ENCODE data around the gene ACOXL. TPM values are rescaled to one million over a fixed set of nuclear protein-coding genes. Genes with fewer than 3 reads are reported as not detected.

The ACOXL gene
- total RNA-seq, 2 donors from 2014 or later, result 11.7 to 12.3 TPM

DNA sequence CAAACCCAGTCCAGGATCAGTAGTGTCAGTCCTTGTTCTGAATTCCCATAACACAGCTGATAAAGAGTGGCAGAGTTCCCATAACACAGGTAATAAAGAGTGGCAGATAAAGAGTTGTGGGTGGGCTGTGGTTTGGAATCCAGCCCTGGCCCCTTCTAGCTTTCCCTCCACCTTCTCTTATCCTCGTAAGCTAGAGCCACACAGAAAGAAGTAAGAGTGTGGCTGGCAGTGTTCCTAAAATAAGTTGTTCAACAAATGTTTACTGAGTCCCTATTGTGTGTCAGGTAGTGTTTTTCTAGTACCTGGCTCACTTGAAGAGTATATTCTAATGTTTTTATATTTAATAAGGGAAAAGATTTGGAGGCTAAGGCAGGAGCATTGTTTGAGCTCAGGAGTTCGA lies 323.4 kb downstream of the ACOXL start:
- Histone ChIP-seq H3K9me3 (ENCODE audit: control insufficient read depth, low read length) (no peaks in the 10 kb centered on the region), H3K27ac (ENCODE audit: low read depth, low read length) (no peak overlapping the region), H3K36me3 (ENCODE audit: control insufficient read depth, insufficient read depth, low read length) (no peaks in the 10 kb centered on the region), H3K4me3 (ENCODE audit: low read length) (no peak overlapping the region), H3K9ac (ENCODE audit: extremely low read depth, low read length, poor library complexity, severe bottlenecking) (no peak overlapping the region), H3K27me3 (ENCODE audit: control insufficient read depth, insufficient read depth, low read length, poor library complexity, severe bottlenecking) (no peaks in the 10 kb centered on the region), H3K4me1 (ENCODE audit: control insufficient read depth, insufficient read depth, low read length) (no peaks in the 10 kb centered on the region)
- TF ChIP-seq, protein P1, sequence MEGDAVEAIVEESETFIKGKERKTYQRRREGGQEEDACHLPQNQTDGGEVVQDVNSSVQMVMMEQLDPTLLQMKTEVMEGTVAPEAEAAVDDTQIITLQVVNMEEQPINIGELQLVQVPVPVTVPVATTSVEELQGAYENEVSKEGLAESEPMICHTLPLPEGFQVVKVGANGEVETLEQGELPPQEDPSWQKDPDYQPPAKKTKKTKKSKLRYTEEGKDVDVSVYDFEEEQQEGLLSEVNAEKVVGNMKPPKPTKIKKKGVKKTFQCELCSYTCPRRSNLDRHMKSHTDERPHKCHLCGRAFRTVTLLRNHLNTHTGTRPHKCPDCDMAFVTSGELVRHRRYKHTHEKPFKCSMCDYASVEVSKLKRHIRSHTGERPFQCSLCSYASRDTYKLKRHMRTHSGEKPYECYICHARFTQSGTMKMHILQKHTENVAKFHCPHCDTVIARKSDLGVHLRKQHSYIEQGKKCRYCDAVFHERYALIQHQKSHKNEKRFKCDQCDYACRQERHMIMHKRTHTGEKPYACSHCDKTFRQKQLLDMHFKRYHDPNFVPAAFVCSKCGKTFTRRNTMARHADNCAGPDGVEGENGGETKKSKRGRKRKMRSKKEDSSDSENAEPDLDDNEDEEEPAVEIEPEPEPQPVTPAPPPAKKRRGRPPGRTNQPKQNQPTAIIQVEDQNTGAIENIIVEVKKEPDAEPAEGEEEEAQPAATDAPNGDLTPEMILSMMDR (conservative IDR thresholded peaks at IDR 0.05), result no peak
- Mint-ChIP-seq H3K27me3 (ENCODE audit: insufficient read depth) (no peaks in the 10 kb centered on the region), H3K9me3 (no peaks in the 10 kb centered on the region), H3K36me3 (ENCODE audit: low read depth) (peaks cover 1% of the 10 kb centered on the region), H3K4me1 (no peaks in the 10 kb centered on the region), H3K27ac (no peak overlapping the region), H3K4me3 (no peak overlapping the region)
- DNase-seq, result no peak
- WGBS, 2 experiments (ENCODE audit: insufficient coverage in 1 of 2, insufficient read length in 1 of 2), result 96 to 100% methylated on average over 1 to 2 of the region's 2 CpGs

DNA sequence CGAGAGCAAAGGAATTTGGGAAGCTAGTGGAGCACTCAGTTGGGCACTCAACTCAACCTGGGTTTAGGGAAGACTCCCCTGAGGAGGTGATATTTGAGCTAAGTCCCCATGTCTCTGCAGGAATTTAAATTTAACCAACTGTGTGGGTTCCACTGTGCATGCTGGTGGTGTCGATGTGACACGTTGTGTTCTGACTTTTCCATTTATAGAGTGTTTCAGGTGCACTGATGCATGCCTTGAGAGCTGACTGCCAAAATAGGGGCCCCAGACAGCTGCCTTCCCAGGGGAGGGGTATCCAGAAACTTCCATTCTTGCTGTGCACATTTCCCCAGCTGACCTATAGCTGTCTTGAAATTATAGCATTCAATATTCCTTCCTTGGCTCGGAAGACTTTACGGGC lies 324.7 kb downstream of the ACOXL start:
- no peaks in the 10 kb centered on the region for H3K4me1 Mint-ChIP-seq
- 95 to 98% methylated on average over 5 of the region's 5 CpGs for WGBS, 2 experiments (ENCODE audit: insufficient coverage in 1 of 2, insufficient read length in 1 of 2)
- H3K27me3 ChIP-seq (ENCODE audit: control insufficient read depth, insufficient read depth, low read length, poor library complexity, severe bottlenecking), result no peaks in the 10 kb centered on the region
- H3K27ac Mint-ChIP-seq, result no peak overlapping the region
- H3K27ac ChIP-seq (ENCODE audit: low read depth, low read length), result no peak overlapping the region
- no peak overlapping the region for H3K4me3 ChIP-seq (ENCODE audit: low read length)
- TF ChIP-seq, protein P1 (conservative IDR thresholded peaks at IDR 0.05), result no peak
- DNase-seq, result no peak
- no peaks in the 10 kb centered on the region for H3K9me3 Mint-ChIP-seq
- no peaks in the 10 kb centered on the region for H3K36me3 ChIP-seq (ENCODE audit: control insufficient read depth, insufficient read depth, low read length)
- H3K4me1 ChIP-seq (ENCODE audit: control insufficient read depth, insufficient read depth, low read length), result no peaks in the 10 kb centered on the region
- H3K36me3 Mint-ChIP-seq (ENCODE audit: low read depth), result peaks cover 1% of the 10 kb centered on the region
- H3K27me3 Mint-ChIP-seq (ENCODE audit: insufficient read depth), result no peaks in the 10 kb centered on the region
- H3K9ac ChIP-seq (ENCODE audit: extremely low read depth, low read length, poor library complexity, severe bottlenecking), result no peak overlapping the region
- no peaks in the 10 kb centered on the region for H3K9me3 ChIP-seq (ENCODE audit: control insufficient read depth, low read length)
- H3K4me3 Mint-ChIP-seq, result no peak overlapping the region

GRCh38 chr2:111057721-111058120 lies 325.3 kb downstream of the ACOXL start:
- Mint-ChIP-seq H3K4me1 (no peaks in the 10 kb centered on the region), H3K27me3 (ENCODE audit: insufficient read depth) (no peaks in the 10 kb centered on the region), H3K4me3 (no peak overlapping the region), H3K27ac (no peak overlapping the region), H3K9me3 (no peaks in the 10 kb centered on the region), H3K36me3 (ENCODE audit: low read depth) (peaks cover 1% of the 10 kb centered on the region)
- Histone ChIP-seq H3K4me1 (ENCODE audit: control insufficient read depth, insufficient read depth, low read length) (no peaks in the 10 kb centered on the region), H3K27me3 (ENCODE audit: control insufficient read depth, insufficient read depth, low read length, poor library complexity, severe bottlenecking) (no peaks in the 10 kb centered on the region), H3K36me3 (ENCODE audit: control insufficient read depth, insufficient read depth, low read length) (no peaks in the 10 kb centered on the region), H3K9me3 (ENCODE audit: control insufficient read depth, low read length) (no peaks in the 10 kb centered on the region), H3K9ac (ENCODE audit: extremely low read depth, low read length, poor library complexity, severe bottlenecking) (no peak overlapping the region), H3K4me3 (ENCODE audit: low read length) (no peak overlapping the region), H3K27ac (ENCODE audit: low read depth, low read length) (no peak overlapping the region)
- 82 to 87% methylated on average over 9 of the region's 9 CpGs for WGBS, 2 experiments (ENCODE audit: insufficient coverage in 1 of 2, insufficient read length in 1 of 2)
- TF ChIP-seq, protein P1 (conservative IDR thresholded peaks at IDR 0.05), result no peak
- DNase-seq, result no peak
